Body of pancreas (tissue), 4 donors: ENCODE measurements around the gene PSAPL1. TPM values are rescaled to one million over a fixed set of nuclear protein-coding genes. Genes with fewer than 3 reads are reported as not detected.

Source experiments
- ATAC-seq: fragments of 150-250 bp; one replicate; pipeline ENCODE4 v1.9.1; 2016
- DNase-seq, 4 donors: peaks; one replicate each; pipeline ENCODE4 v3.0.0-alpha.2; 2019
- H3K27ac ChIP-seq, 4 donors: fragments of 200-600 bp; sonication (generic); 1 replicate in 3 of 4; 2 replicates in 1 of 4; pipeline versions ENCODE4 v1.5.1 to v1.6.1; 2016 to 2019; ENCODE audit warnings: mild to moderate bottlenecking in 1 of 4, mixed read lengths in 1 of 4, moderate library complexity in 1 of 4
- H3K27me3 ChIP-seq, 2 donors: fragments of 200-600 bp; sonication (generic); one replicate each; pipeline ENCODE4 v1.6.0; 2016; ENCODE audit warnings: mild to moderate bottlenecking in 1 of 2
- H3K36me3 ChIP-seq, 2 donors: fragments of 200-600 bp; sonication (generic); replicated peaks in 1 of 2; 2 replicates each; pipeline ENCODE4 v1.5.1; 2016; ENCODE audit warnings: low read depth in 2 of 2; ENCODE audit not compliant: insufficient read depth in 1 of 2
- H3K4me1 ChIP-seq: fragments of 200-600 bp; sonication (generic); one replicate; pipeline ENCODE4 v1.6.0; 2016
- H3K4me3 ChIP-seq, 2 donors: fragments of 200-600 bp; sonication (generic); 1 replicate in 1 of 2; 2 replicates in 1 of 2; pipeline ENCODE4 v1.5.1; 2016 to 2019
- H3K9me3 ChIP-seq, 3 donors: fragments of 200-600 bp; sonication (generic); 1 replicate in 2 of 3; 2 replicates in 1 of 3; pipeline ENCODE4 v1.5.1; 2016
- POLR2A ChIP-seq, 3 donors: fragments of 450-650 bp; IDR thresholded peaks; one replicate each; pipeline ENCODE4 v1.6.1; 2016; ENCODE audit warnings: antibody characterized with exemption in 3 of 3, mild to moderate bottlenecking in 2 of 3
- WGBS, 2 donors: methylation state at CpG; one replicate each; pipeline ENCODE4 v1.1.5; 2017; 5-methylcytosine and 5-hydroxymethylcytosine counted together
- intact Hi-C: fragments of 100-400 bp; cut with DNase I; formaldehyde crosslinking; loops from one replicate; pipeline ENCODE4 v1.15.1; 2023
- total RNA-seq, 2 donors: library from RNA; depleted of rRNA; stranded (reverse); fragments of >200 nt; gene quantifications; one replicate each; pipeline ENCODE4 v1.1.0, GENCODE V29; 2016
- TF ChIP-seq, protein P1 (sequence below), 7 experiments: fragments of 450-650 bp in 4 of 7; fragments of 200-600 bp in 3 of 7; sonication (generic) in 3 of 7; IDR thresholded peaks; one replicate each; pipeline ENCODE4 v1.5.1; 2016 to 2019; ENCODE audit warnings: antibody characterized with exemption in 7 of 7

PSAPL1 gene
- total RNA-seq, 2 donors from 2014 or later = 0.52 TPM; not detected in 1

DNA sequence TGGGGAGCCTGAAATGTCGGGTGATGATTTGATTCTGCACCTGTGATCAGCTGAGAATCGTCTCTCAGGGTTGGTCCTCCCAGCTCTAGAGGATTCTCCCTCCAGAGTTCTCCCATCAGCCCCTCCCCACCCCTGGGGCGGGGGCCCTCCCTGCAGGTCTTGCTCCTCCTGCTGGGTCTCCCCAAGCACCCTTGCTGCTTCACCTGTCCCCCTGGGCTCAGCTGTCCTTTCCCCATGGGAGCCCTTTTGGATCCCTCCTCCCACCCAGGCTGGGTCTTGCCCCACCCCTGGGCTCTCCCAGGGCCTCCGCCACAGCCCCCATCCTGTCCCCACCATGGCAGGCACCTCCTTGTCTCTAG lies 22.2 kb downstream of the PSAPL1 start:
- DNase-seq (peak in 2 of 4 donors; percentile 1 to 3), ATAC-seq (no peak)
- Histone ChIP-seq H3K4me1 (no peaks in the 10 kb centered on the region), H3K9me3 (no peaks in the 10 kb centered on the region), H3K27me3 (peaks cover 0 to 6% of the 10 kb centered on the region in 2 donors), H3K36me3 (no peaks in the 10 kb centered on the region), H3K27ac (no peak overlapping the region), H3K4me3 (no peak overlapping the region)
- TF ChIP-seq, protein P1, sequence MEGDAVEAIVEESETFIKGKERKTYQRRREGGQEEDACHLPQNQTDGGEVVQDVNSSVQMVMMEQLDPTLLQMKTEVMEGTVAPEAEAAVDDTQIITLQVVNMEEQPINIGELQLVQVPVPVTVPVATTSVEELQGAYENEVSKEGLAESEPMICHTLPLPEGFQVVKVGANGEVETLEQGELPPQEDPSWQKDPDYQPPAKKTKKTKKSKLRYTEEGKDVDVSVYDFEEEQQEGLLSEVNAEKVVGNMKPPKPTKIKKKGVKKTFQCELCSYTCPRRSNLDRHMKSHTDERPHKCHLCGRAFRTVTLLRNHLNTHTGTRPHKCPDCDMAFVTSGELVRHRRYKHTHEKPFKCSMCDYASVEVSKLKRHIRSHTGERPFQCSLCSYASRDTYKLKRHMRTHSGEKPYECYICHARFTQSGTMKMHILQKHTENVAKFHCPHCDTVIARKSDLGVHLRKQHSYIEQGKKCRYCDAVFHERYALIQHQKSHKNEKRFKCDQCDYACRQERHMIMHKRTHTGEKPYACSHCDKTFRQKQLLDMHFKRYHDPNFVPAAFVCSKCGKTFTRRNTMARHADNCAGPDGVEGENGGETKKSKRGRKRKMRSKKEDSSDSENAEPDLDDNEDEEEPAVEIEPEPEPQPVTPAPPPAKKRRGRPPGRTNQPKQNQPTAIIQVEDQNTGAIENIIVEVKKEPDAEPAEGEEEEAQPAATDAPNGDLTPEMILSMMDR (IDR thresholded peaks at IDR 0.05) = no peak
- TF ChIP-seq POLR2A (IDR thresholded peaks at IDR 0.05) = no peak
- intact Hi-C loops = no loop called here
- 51 to 86% methylated on average over 2 to 4 of the region's 4 CpGs for WGBS, 2 donors

DNA sequence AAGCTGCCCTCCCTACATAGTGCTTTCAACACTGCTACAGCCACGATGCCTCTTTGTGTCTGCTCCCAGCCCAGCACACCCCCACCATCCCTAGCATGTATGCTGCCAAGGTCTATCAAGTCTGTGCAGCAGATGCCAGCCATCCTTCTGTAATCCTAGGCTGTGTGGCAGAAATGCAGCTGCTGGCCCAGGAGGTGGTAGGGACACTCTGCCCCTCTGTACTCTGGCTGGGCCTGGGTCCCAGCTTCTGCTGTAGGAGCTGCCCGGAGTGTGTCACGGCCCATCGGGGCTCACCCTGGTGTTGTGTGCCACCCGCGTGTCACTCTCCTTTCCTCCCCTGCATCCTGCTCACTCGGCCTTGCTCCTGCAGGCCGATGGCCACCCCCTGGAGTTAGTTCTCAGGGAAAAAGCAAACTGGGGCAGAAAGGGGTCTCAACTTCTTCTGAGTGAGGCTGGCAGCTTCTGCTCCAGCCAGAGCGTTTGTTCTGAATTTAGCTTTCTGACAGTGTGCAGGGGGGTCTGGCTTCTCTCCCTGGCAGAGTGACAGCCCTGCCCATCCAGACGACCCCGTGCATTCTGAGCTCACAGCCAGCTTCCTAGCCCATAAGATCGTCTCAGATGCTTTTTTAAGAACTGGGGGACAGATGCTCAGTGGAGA lies 22.7 kb downstream of the PSAPL1 start:
- Histone ChIP-seq H3K9me3 (no peaks in the 10 kb centered on the region), H3K27ac (no peak overlapping the region), H3K4me3 (no peak overlapping the region), H3K36me3 (no peaks in the 10 kb centered on the region), H3K27me3 (peaks cover 0 to 6% of the 10 kb centered on the region in 2 donors), H3K4me1 (no peaks in the 10 kb centered on the region)
- TF ChIP-seq, protein P1 (IDR thresholded peaks at IDR 0.05) = no peak
- no peak for TF ChIP-seq POLR2A (IDR thresholded peaks at IDR 0.05)
- WGBS, 2 donors = 52 to 62% methylated on average over 12 of the region's 12 CpGs
- intact Hi-C loops = no loop called here
- ATAC-seq = no peak
- peak in 2 of 4 donors; percentile 0 to 6 for DNase-seq

DNA sequence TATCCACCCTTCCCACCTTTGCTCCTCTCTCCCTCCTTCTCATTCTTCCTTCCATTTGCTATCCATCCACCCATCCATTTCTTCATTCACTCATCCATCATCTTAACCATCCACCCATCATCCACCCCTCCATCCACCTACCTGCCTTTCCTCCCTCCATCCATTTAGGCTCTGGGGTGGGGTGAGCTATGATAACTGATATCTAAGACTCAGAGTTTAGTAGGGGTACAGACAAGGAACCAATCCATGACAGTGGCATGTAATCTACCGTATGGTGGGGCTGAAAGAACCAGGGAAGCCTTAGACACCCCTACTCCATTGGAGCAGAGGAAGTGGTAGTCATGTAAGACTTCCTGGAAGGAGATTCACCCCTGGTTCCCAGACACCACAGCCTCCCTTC lies 23.2 kb downstream of the PSAPL1 start:
- ATAC-seq (no peak), DNase-seq (peak in 1 of 4 donors; percentile 0)
- H3K36me3 ChIP-seq = no peaks in the 10 kb centered on the region
- H3K27ac ChIP-seq = no peak overlapping the region
- TF ChIP-seq, protein P1 (IDR thresholded peaks at IDR 0.05) = no peak
- peak in 1 of 3 donors; percentile 7 for TF ChIP-seq POLR2A (IDR thresholded peaks at IDR 0.05)
- no peak overlapping the region for H3K4me3 ChIP-seq
- H3K4me1 ChIP-seq = no peaks in the 10 kb centered on the region
- intact Hi-C loops = no loop called here
- peaks cover 0 to 6% of the 10 kb centered on the region in 2 donors for H3K27me3 ChIP-seq
- no peaks in the 10 kb centered on the region for H3K9me3 ChIP-seq
- 47 to 62% methylated on average over 1 of the region's 1 CpG for WGBS, 2 donors

DNA sequence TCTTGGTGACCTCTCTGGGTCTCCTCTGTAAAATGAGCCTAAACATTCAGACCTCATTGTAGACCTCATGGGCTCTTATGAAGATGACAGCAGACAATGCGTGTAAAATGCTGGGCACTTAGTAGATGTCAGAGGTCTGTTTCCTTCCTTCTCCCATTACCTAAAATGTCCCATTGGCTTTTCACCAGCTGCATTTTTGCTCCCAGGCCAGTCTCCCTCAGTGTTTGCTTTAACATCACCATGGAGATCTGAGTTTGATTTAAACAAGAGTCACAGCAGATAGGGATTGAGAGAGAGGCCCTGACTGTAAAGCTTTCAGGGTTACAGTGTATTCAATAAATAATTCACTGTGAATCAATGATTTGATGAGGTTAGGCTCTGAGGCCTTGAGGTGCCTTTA lies 24.3 kb downstream of the PSAPL1 start:
- DNase-seq = peak in 2 of 4 donors; percentile 1
- 48 to 50% methylated on average over 1 of the region's 1 CpG for WGBS, 2 donors
- no peaks in the 10 kb centered on the region for H3K9me3 ChIP-seq
- H3K36me3 ChIP-seq = no peaks in the 10 kb centered on the region
- TF ChIP-seq, protein P1 (IDR thresholded peaks at IDR 0.05) = no peak
- no peak for TF ChIP-seq POLR2A (IDR thresholded peaks at IDR 0.05)
- no peak overlapping the region for H3K27ac ChIP-seq
- intact Hi-C loops = no loop called here
- H3K4me1 ChIP-seq = no peaks in the 10 kb centered on the region
- H3K4me3 ChIP-seq = no peak overlapping the region
- ATAC-seq = no peak
- peaks cover 0 to 6% of the 10 kb centered on the region in 2 donors for H3K27me3 ChIP-seq

DNA sequence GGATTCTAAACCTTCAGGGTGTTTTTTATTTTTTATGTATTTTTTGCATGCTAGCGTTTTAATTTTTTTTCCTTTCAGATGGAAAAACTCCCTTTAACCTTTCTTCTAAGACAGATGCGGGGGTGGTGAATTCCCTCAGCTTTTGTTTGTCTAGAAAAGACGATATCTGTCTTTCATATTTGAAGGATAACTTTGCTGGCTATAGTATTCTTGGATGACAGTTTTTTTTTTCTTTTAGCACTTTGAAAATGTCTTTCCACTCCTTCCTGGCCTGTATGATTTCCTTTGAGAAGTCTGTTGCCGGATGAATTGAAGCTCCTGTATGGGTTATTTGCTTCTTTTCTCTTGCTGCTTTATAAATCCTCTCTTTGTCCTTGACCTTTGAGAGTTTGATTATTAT lies 26.6 kb downstream of the PSAPL1 start:
- TF ChIP-seq POLR2A (IDR thresholded peaks at IDR 0.05) = no peak
- TF ChIP-seq, protein P1 (IDR thresholded peaks at IDR 0.05) = no peak
- Histone ChIP-seq H3K27me3 (peaks cover 0 to 6% of the 10 kb centered on the region in 2 donors), H3K27ac (no peak overlapping the region), H3K36me3 (no peaks in the 10 kb centered on the region), H3K9me3 (no peaks in the 10 kb centered on the region), H3K4me1 (no peaks in the 10 kb centered on the region), H3K4me3 (no peak overlapping the region)
- ATAC-seq (no peak), DNase-seq (no peak)
- 60 to 78% methylated on average over 4 of the region's 4 CpGs for WGBS, 2 donors
- intact Hi-C loops = no loop called here
